K562 (cell line): ENCODE measurements around the gene DLG4. TPM values are rescaled to one million over a fixed set of nuclear protein-coding genes. Genes with fewer than 3 reads are reported as not detected.

ENCODE experiments used
- ATAC-seq: fragments of 200-7000 bp; cut with Tn5 transposase; 3 replicates; pipeline ENCODE4 v1.9.1; 2020; ENCODE audit warnings: moderate library complexity
- BruUV-seq: library from RNA; stranded (reverse); fragments of 400-500 nt; replicated peaks from 2 replicates; lab custom pipeline; 2021; lab: Mats Ljungman, UMichigan
- CTCF ChIA-PET: fragments of 300-600 bp; formaldehyde crosslinking; extraction: SDS; loops from one replicate; lab custom pipeline; 2021; ENCODE audit warnings: low intra/inter-chr PET ratio; lab: Yijun Ruan, JAX
- POLR2A ChIA-PET: fragments of 300-600, 350-650 bp; sonication (Branson Sonifier 250); formaldehyde crosslinking; extraction: SDS; loops from one replicate; lab custom pipeline; 2021; ENCODE audit warnings: antibody characterized with exemption, inconsistent platforms; lab: Yijun Ruan, JAX
- DNase-seq, 4 experiments: peaks; one replicate each; pipeline versions ENCODE4 v3.0.0 to v3.0.0-alpha.2; 2011 to 2018; ENCODE audit warnings: low spot score in 3 of 4, mixed read lengths in 3 of 4; ENCODE audit errors: extremely low read depth in 1 of 4
- FAIRE-seq: peaks from 2 replicates; lab custom pipeline; 2011; peaks lifted over from hg19 to GRCh38; lab: Jason Lieb, UNC
- H2AFZ ChIP-seq: 2 replicates; pipeline ENCODE4 v1.6.0; 2011; ENCODE audit warnings: low read depth, low read length, control low read depth, inconsistent platforms
- H3K27ac ChIP-seq: fragments of 200-600 bp; 3 replicates; pipeline ENCODE4 v1.8.0; 2011; ENCODE audit warnings: low read depth, mild to moderate bottlenecking, control low read depth, inconsistent platforms, low read length, moderate library complexity, mixed read lengths; ENCODE audit errors: extremely low read depth
- H3K27me3 ChIP-seq, 2 experiments: fragments of 300-600 bp in 1 of 2; 2 replicates in 1 of 2; 3 replicates in 1 of 2; pipeline versions ENCODE4 v1.6.0 to v1.8.0; 2011; ENCODE audit warnings: inconsistent platforms in 2 of 2, low read length in 2 of 2, mild to moderate bottlenecking in 1 of 2, mixed read lengths in 1 of 2, moderate library complexity in 1 of 2; ENCODE audit not compliant: control insufficient read depth in 2 of 2, insufficient read depth in 2 of 2
- H3K36me3 ChIP-seq: fragments of 300-600 bp; 3 replicates; pipeline ENCODE4 v1.8.0; 2011; ENCODE audit warnings: mild to moderate bottlenecking, low read length, inconsistent platforms; ENCODE audit not compliant: control insufficient read depth, insufficient read depth
- H3K4me1 ChIP-seq, 2 experiments: fragments of 200-600 bp in 1 of 2; replicated peaks in 1 of 2; 2 replicates in 1 of 2; 3 replicates in 1 of 2; pipeline versions ENCODE4 v1.5.1 to v1.8.0; 2011; ENCODE audit warnings: inconsistent platforms in 2 of 2, low read length in 2 of 2, mild to moderate bottlenecking in 1 of 2, mixed read lengths in 1 of 2, moderate library complexity in 1 of 2; ENCODE audit not compliant: control insufficient read depth in 2 of 2, insufficient read depth in 2 of 2
- H3K4me2 ChIP-seq: 2 replicates; pipeline ENCODE4 v1.6.1; 2011; ENCODE audit warnings: low read length, control low read depth, inconsistent platforms, mixed read lengths; ENCODE audit not compliant: insufficient read depth
- H3K4me3 ChIP-seq: fragments of 200-600 bp; sonication (generic), shearing (Covaris generic); 2 replicates; pipeline ENCODE4 v1.5.1; 2016; ENCODE audit warnings: control low read depth, inconsistent platforms
- H3K79me2 ChIP-seq: fragments of 200-600 bp; 3 replicates; pipeline ENCODE4 v1.8.0; 2011; ENCODE audit warnings: low read length, inconsistent platforms; ENCODE audit not compliant: control insufficient read depth, insufficient read depth
- H3K9ac ChIP-seq, 2 experiments: 2 replicates each; pipeline versions ENCODE4 v1.6.0 to v1.6.1; 2011; ENCODE audit warnings: low read depth in 2 of 2, low read length in 2 of 2, control low read depth in 1 of 2, inconsistent platforms in 1 of 2, mild to moderate bottlenecking in 1 of 2, mixed read lengths in 1 of 2; ENCODE audit not compliant: insufficient read depth in 1 of 2
- H3K9me1 ChIP-seq: one replicate; pipeline ENCODE4 v1.6.0; 2011; ENCODE audit warnings: inconsistent platforms, mild to moderate bottlenecking, low read length, moderate library complexity; ENCODE audit not compliant: control insufficient read depth, insufficient read depth
- H3K9me3 ChIP-seq: replicated peaks from 2 replicates; pipeline ENCODE4 v1.5.1; 2011; ENCODE audit warnings: low read depth, low read length, inconsistent platforms; ENCODE audit not compliant: control insufficient read depth, insufficient read depth
- H4K20me1 ChIP-seq: replicated peaks from 2 replicates; pipeline ENCODE4 v1.6.1; 2011; ENCODE audit warnings: low read length, inconsistent platforms, mixed read lengths; ENCODE audit not compliant: control insufficient read depth, insufficient read depth
- LARP7 ChIP-seq: fragments of 450-650 bp; IDR thresholded peaks from 2 replicates; pipeline ENCODE4 v1.6.1; 2016
- WGBS: fragments of 100-300 bp; shearing (Covaris generic); methylation state at CpG from one replicate; pipeline ENCODE4 v1.1.6; 2016; ENCODE audit warnings: low coverage, mixed read lengths; ENCODE audit not compliant: insufficient coverage; ENCODE audit errors: missing lambda C conversion rate; 5-methylcytosine and 5-hydroxymethylcytosine counted together
- in situ Hi-C: fragments of 300-500 bp; cut with MboI; formaldehyde crosslinking; loops from 4 replicates; pipeline ENCODE4 v1.15.0; 2018; ENCODE audit warnings: inconsistent platforms, mixed read lengths
- intact Hi-C: fragments of 100-400 bp; cut with micrococcal nuclease; formaldehyde crosslinking; loops from 2 replicates; pipeline ENCODE4 v1.14.2; 2022
- polyA plus RNA-seq, 8 experiments: library from polyadenylated mRNA; depleted of rRNA in 4 of 8; stranded (reverse) in 5 of 8; unstranded in 3 of 8; fragments of >200 nt; fragmentation: Nextera tagmentation in 2 of 8; fragmentation: Illumina TruSeq in 1 of 8; extraction: Ambion mirVana in 2 of 8; extraction: Trizol in 1 of 8; gene quantifications; 2 replicates each; pipeline versions ENCODE4 v1.2.1 to v1.2.3, GENCODE V29; 2011 to 2014; ENCODE audit warnings: inconsistent platforms in 1 of 8, missing spikeins in 1 of 8
- total RNA-seq, 7 experiments: library from RNA; depleted of rRNA in 6 of 7; stranded (reverse); fragments of >200 nt in 6 of 7; fragmentation: Illumina TruSeq in 2 of 7; extraction: Trizol in 2 of 7; gene quantifications; 2 replicates each; pipeline versions ENCODE4 v1.2.1 to v1.2.3, GENCODE V29; 2011 to 2021; ENCODE audit warnings: low replicate concordance in 1 of 7
- TF ChIP-seq, protein P1 (sequence below): sonication (generic); formaldehyde crosslinking; IDR thresholded peaks from 2 replicates; pipeline ENCODE4 v1.8.0; 2022; ENCODE audit warnings: missing genetic modification reagents, mild to moderate bottlenecking, moderate library complexity, borderline replicate concordance

DLG4 gene
- total and polyA plus RNA-seq, 9 of the 15 experiments (the other 6 are each of a cell fraction or from before 2014, with no cell fraction given) = 0.03 to 12.0 (median 4.1) TPM

DNA sequence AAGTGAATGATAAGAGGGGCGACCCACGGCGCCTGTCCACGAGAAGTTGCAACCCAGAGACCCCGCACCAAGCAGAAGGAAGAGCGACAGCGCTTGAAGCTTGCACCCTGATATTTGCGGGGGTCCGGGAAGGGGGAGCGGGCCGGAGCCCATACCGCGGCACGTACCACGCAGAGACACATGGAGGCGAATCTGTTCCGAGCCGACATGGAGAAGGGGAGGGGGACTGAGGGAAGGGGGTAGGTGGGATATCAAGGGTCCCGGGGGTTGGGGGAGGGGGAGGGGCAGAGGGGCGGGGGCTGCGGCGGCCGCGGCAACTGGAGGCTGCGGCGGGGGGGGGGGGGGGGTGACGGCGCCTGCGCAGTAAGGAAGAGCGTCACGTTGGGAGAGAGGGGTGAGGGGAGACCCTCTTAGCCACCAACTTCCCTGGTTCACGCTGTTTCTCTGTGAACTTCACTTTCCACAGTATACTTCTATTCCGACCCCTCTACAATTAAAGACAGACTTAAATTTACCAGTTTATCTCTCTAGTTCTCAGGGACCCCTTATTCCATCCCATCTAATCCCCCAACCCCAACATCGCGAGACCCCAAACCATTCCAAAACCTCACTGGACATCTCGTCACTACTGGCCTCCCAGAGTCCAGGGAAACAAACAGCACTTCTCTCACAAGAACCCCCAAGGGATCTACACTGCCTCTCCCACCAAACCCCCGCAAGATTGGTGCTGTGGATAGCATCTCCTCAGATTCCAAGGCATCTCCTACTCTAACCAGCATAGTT is 8.0 kb downstream of the DLG4 start:
- no peak overlapping the region for H3K27ac ChIP-seq
- ChIA-PET POLR2A (no interaction called here), CTCF (no interaction called here)
- H3K9me3 ChIP-seq = no peaks in the 10 kb centered on the region
- no peak overlapping the region for H3K4me3 ChIP-seq
- no peaks in the 10 kb centered on the region for H3K27me3 ChIP-seq
- intact Hi-C loops = no loop called here
- FAIRE-seq = no peak
- TF ChIP-seq LARP7 = no peak
- TF ChIP-seq, protein P1, sequence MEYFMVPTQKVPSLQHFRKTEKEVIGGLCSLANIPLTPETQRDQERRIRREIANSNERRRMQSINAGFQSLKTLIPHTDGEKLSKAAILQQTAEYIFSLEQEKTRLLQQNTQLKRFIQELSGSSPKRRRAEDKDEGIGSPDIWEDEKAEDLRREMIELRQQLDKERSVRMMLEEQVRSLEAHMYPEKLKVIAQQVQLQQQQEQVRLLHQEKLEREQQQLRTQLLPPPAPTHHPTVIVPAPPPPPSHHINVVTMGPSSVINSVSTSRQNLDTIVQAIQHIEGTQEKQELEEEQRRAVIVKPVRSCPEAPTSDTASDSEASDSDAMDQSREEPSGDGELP = no peak
- no peak for DNase-seq
- no peaks in the 10 kb centered on the region for H3K9me1 ChIP-seq
- H3K9ac ChIP-seq = no peak overlapping the region
- H3K4me2 ChIP-seq = no peak overlapping the region
- H3K36me3 ChIP-seq = no peaks in the 10 kb centered on the region
- in situ Hi-C loops = no loop called here
- H3K4me1 ChIP-seq = peaks cover 21 to 40% of the 10 kb centered on the region in 2 experiments; a peak in 4 of 5 replicates
- no peak overlapping the region for H2AFZ ChIP-seq
- no TSS peak for BruUV-seq
- no peaks in the 10 kb centered on the region; the same call in 1 of the 2 replicates for H4K20me1 ChIP-seq
- no peak for ATAC-seq
- peaks cover 28% of the 10 kb centered on the region; the same call in 2 of the 3 replicates for H3K79me2 ChIP-seq
- WGBS = 89% methylated on average over 17 of the region's 37 CpGs
